Measurements from ENCODE around the gene CAPRIN1. TPM values are rescaled to one million over a fixed set of nuclear protein-coding genes. Genes with fewer than 3 reads are reported as not detected.

Gene CAPRIN1
- total RNA-seq, 1 experiment from 2014 or later: 1,470 TPM

DNA sequence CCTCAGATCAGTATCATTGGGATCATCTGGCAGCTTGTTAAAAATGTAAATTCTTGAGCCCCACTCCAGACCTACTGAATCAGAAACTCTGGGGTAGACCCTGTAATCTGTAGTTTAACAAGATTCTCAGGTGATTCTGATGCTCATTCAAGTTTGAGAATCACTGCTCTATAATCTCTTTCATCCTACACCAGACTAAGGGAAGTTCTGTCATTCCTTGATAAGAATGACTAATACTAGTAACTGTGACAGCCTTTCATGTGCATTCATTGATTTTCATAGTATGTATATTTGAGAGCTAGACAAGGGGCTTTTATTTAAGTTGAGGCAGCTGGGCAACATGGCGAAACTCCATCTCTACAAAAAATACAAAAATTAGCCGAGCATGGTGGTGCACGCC is 83.9 kb downstream of the CAPRIN1 start:
- no peak overlapping the region for H3K27ac ChIP-seq (ENCODE audit: low read depth, low read length, poor library complexity, severe bottlenecking)
- H3K27me3 ChIP-seq (replicated peaks; ENCODE audit: insufficient read depth, low read depth, low read length, poor library complexity): no peaks in the 10 kb centered on the region
- H3K4me3 ChIP-seq (ENCODE audit: low read depth, low read length, poor library complexity, severe bottlenecking): no peak overlapping the region
- H3K36me3 ChIP-seq (ENCODE audit: insufficient read depth, low read length, poor library complexity, severe bottlenecking): peaks cover 96% of the 10 kb centered on the region
- intact Hi-C loops (cut with micrococcal nuclease; ENCODE audit: unreplicated experiment): no loop called here
- no TSS peak for BruUV-seq (replicated peaks)
- no peak for TF ChIP-seq EZH2 (IDR thresholded peaks at IDR 0.05; ENCODE audit: borderline replicate concordance, low read depth, low read length, poor library complexity, severe bottlenecking)
- TF ChIP-seq, protein P1, sequence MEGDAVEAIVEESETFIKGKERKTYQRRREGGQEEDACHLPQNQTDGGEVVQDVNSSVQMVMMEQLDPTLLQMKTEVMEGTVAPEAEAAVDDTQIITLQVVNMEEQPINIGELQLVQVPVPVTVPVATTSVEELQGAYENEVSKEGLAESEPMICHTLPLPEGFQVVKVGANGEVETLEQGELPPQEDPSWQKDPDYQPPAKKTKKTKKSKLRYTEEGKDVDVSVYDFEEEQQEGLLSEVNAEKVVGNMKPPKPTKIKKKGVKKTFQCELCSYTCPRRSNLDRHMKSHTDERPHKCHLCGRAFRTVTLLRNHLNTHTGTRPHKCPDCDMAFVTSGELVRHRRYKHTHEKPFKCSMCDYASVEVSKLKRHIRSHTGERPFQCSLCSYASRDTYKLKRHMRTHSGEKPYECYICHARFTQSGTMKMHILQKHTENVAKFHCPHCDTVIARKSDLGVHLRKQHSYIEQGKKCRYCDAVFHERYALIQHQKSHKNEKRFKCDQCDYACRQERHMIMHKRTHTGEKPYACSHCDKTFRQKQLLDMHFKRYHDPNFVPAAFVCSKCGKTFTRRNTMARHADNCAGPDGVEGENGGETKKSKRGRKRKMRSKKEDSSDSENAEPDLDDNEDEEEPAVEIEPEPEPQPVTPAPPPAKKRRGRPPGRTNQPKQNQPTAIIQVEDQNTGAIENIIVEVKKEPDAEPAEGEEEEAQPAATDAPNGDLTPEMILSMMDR (conservative IDR thresholded peaks at IDR 0.05; ENCODE audit: low read depth, low read length): no peak
- ChIA-PET POLR2A (ENCODE audit: low non-redundant PET) (no interaction called here), CTCF (no interaction called here)
- no peaks in the 10 kb centered on the region for H3K4me1 ChIP-seq (ENCODE audit: insufficient read depth, low read length, poor library complexity, severe bottlenecking)
- DNase-seq (ENCODE audit: low spot score): no peak
- no peaks in the 10 kb centered on the region for H3K9me3 ChIP-seq (ENCODE audit: low read depth, low read length, poor library complexity, severe bottlenecking)

DNA sequence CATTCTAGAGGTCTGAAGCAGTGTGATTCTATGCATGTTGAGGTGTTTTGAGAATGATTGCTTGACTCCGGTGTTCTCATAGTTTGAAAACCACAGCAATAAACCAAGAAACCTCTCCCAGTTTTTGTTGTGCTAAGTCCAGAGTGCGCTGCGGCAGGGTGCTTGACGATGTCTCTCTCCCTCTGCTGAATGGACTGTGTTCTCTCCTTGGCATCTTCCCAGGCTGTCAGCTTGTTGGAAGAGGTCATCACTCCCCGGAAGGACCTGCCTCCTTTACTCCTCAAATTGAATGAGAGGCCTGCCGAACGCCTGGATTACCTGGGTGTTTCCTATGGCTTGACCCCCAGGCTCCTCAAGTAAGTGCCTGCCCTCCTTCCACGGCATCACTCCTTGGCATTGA is 84.9 kb downstream of the CAPRIN1 start:
- ChIA-PET CTCF (no interaction called here), POLR2A (ENCODE audit: low non-redundant PET) (no interaction called here)
- Histone ChIP-seq H3K4me1 (ENCODE audit: insufficient read depth, low read length, poor library complexity, severe bottlenecking) (no peaks in the 10 kb centered on the region), H3K9me3 (ENCODE audit: low read depth, low read length, poor library complexity, severe bottlenecking) (no peaks in the 10 kb centered on the region), H3K27ac (ENCODE audit: low read depth, low read length, poor library complexity, severe bottlenecking) (no peak overlapping the region), H3K4me3 (ENCODE audit: low read depth, low read length, poor library complexity, severe bottlenecking) (no peak overlapping the region), H3K36me3 (ENCODE audit: insufficient read depth, low read length, poor library complexity, severe bottlenecking) (peaks cover 96% of the 10 kb centered on the region), H3K27me3 (replicated peaks; ENCODE audit: insufficient read depth, low read depth, low read length, poor library complexity) (no peaks in the 10 kb centered on the region)
- intact Hi-C loops (cut with micrococcal nuclease; ENCODE audit: unreplicated experiment): no loop called here
- BruUV-seq (replicated peaks): no TSS peak
- no peak for DNase-seq (ENCODE audit: low spot score)
- TF ChIP-seq, protein P1 (conservative IDR thresholded peaks at IDR 0.05; ENCODE audit: low read depth, low read length): no peak
- no peak for TF ChIP-seq EZH2 (IDR thresholded peaks at IDR 0.05; ENCODE audit: borderline replicate concordance, low read depth, low read length, poor library complexity, severe bottlenecking)

DNA sequence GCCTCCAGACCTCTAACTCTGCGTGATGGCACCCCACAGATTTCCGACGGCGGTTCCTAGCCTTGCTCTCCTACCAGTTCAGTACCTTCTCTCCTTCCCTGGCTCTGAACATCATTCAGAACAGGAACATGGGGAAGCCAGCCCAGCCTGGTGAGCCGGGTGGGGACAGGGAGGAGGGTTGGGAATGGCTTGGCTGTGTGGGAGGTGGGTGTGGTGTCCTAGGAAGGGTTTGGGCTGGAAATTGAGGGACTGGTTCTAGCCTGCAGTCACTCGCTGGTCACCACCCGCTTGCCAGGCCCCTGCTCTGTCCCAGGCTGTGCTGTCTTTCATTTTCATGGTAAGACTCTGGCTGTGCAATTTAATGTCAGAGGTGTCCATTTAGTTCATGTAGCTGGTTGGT is 87.8 kb downstream of the CAPRIN1 start:
- ChIA-PET CTCF (no interaction called here), POLR2A (ENCODE audit: low non-redundant PET) (no interaction called here)
- H3K36me3 ChIP-seq (ENCODE audit: insufficient read depth, low read length, poor library complexity, severe bottlenecking): peaks cover 97% of the 10 kb centered on the region
- no peaks in the 10 kb centered on the region for H3K27me3 ChIP-seq (replicated peaks; ENCODE audit: insufficient read depth, low read depth, low read length, poor library complexity)
- BruUV-seq (replicated peaks): no TSS peak
- no peak overlapping the region for H3K4me3 ChIP-seq (ENCODE audit: low read depth, low read length, poor library complexity, severe bottlenecking)
- DNase-seq (ENCODE audit: low spot score): no peak
- H3K4me1 ChIP-seq (ENCODE audit: insufficient read depth, low read length, poor library complexity, severe bottlenecking): no peaks in the 10 kb centered on the region
- H3K9me3 ChIP-seq (ENCODE audit: low read depth, low read length, poor library complexity, severe bottlenecking): no peaks in the 10 kb centered on the region
- no peak overlapping the region for H3K27ac ChIP-seq (ENCODE audit: low read depth, low read length, poor library complexity, severe bottlenecking)
- TF ChIP-seq, protein P1 (conservative IDR thresholded peaks at IDR 0.05; ENCODE audit: low read depth, low read length): no peak
- no peak for TF ChIP-seq EZH2 (IDR thresholded peaks at IDR 0.05; ENCODE audit: borderline replicate concordance, low read depth, low read length, poor library complexity, severe bottlenecking)
- intact Hi-C loops (cut with micrococcal nuclease; ENCODE audit: unreplicated experiment): no loop called here
